GM23338 (cell line): Measurements from ENCODE around the gene RSBN1L. TPM values are rescaled to one million over a fixed set of nuclear protein-coding genes. Genes with fewer than 3 reads are reported as not detected.

ENCODE experiments used
- ATAC-seq: fragments of 200-7000 bp; cut with Tn5 transposase; 3 replicates; pipeline ENCODE4 v1.9.1; 2020
- DNase-seq: peaks from one replicate; pipeline ENCODE4 v3.0.0-alpha.2; 2015; ENCODE audit warnings: low spot score
- H2AFZ ChIP-seq: fragments of 200-600 bp; sonication (generic); 2 replicates; pipeline ENCODE4 v1.8.0; 2016; ENCODE audit warnings: antibody characterized with exemption, mild to moderate bottlenecking, moderate library complexity
- H3F3A ChIP-seq: fragments of 200-600 bp; sonication (generic); replicated peaks from 2 replicates; pipeline ENCODE4 v1.8.0; 2017; ENCODE audit warnings: antibody characterized with exemption, mixed run types, low read depth
- H3K27ac ChIP-seq: fragments of 200-600 bp; sonication (generic); 2 replicates; pipeline ENCODE4 v1.6.1; 2016; ENCODE audit warnings: low read depth
- H3K27me3 ChIP-seq: fragments of 200-600 bp; sonication (generic); 2 replicates; pipeline ENCODE4 v1.8.0; 2016; ENCODE audit warnings: mild to moderate bottlenecking, mixed run types, moderate library complexity; ENCODE audit not compliant: insufficient read depth
- H3K36me3 ChIP-seq: fragments of 200-600 bp; sonication (generic); 2 replicates; pipeline ENCODE4 v1.8.0; 2016; ENCODE audit warnings: mild to moderate bottlenecking; ENCODE audit not compliant: insufficient read depth
- H3K4me1 ChIP-seq: fragments of 200-600 bp; sonication (generic); 2 replicates; pipeline ENCODE4 v1.8.0; 2016; ENCODE audit warnings: mild to moderate bottlenecking, moderate library complexity; ENCODE audit not compliant: insufficient read depth
- H3K4me2 ChIP-seq: fragments of 200-600 bp; sonication (generic); 2 replicates; pipeline ENCODE4 v1.7.1; 2017; ENCODE audit warnings: mixed run types
- H3K4me3 ChIP-seq: fragments of 200-600 bp; sonication (generic); 2 replicates; pipeline ENCODE4 v1.6.1; 2016; ENCODE audit warnings: mixed run types
- H3K79me2 ChIP-seq: fragments of 200-600 bp; sonication (generic); replicated peaks from 2 replicates; pipeline ENCODE4 v1.8.0; 2017; ENCODE audit warnings: mild to moderate bottlenecking; ENCODE audit not compliant: insufficient read depth
- H3K9me2 ChIP-seq: fragments of 200-600 bp; sonication (generic); 2 replicates; pipeline ENCODE4 v1.8.0; 2017; ENCODE audit not compliant: insufficient read depth
- H4K20me1 ChIP-seq: fragments of 200-600 bp; sonication (generic); replicated peaks from 2 replicates; pipeline ENCODE4 v1.8.0; 2017; ENCODE audit warnings: mild to moderate bottlenecking; ENCODE audit not compliant: insufficient read depth
- H3K27ac Mint-ChIP-seq: 2 replicates; pipeline ENCODE4 v1.8.0; 2020; ENCODE audit warnings: inconsistent platforms, mild to moderate bottlenecking, moderate library complexity, mixed read lengths
- H3K27me3 Mint-ChIP-seq: 3 replicates; pipeline ENCODE4 v1.8.0; 2022; ENCODE audit warnings: low read depth, mild to moderate bottlenecking, moderate library complexity, mixed read lengths, inconsistent platforms; ENCODE audit not compliant: insufficient read depth, poor library complexity
- H3K36me3 Mint-ChIP-seq: 3 replicates; pipeline ENCODE4 v1.8.0; 2021; ENCODE audit warnings: low read depth, mild to moderate bottlenecking, inconsistent platforms, moderate library complexity, mixed read lengths
- H3K4me1 Mint-ChIP-seq: 3 replicates; pipeline ENCODE4 v1.8.0; 2020; ENCODE audit warnings: mild to moderate bottlenecking, inconsistent platforms, mixed read lengths
- H3K4me3 Mint-ChIP-seq: 3 replicates; pipeline ENCODE4 v1.8.0; 2021; ENCODE audit warnings: moderate library complexity, mild to moderate bottlenecking, inconsistent platforms, mixed read lengths
- H3K9me3 Mint-ChIP-seq: 3 replicates; pipeline ENCODE4 v1.8.0; 2020; ENCODE audit warnings: moderate library complexity, mild to moderate bottlenecking, inconsistent platforms, mixed read lengths
- CREB1 ChIP-seq: fragments of 250-450 bp; sonication (Bioruptor Pico); IDR thresholded peaks from 2 replicates; pipeline ENCODE4 v1.5.0; 2020; ENCODE audit warnings: low read depth, mild to moderate bottlenecking, moderate library complexity
- ETS1 ChIP-seq: IDR thresholded peaks from 2 replicates; pipeline ENCODE4 v1.6.1; 2016; ENCODE audit warnings: antibody characterized with exemption
- EZH2 ChIP-seq: fragments of 200-600 bp; sonication (generic); IDR thresholded peaks from one replicate; pipeline ENCODE4 v1.8.0; 2017; ENCODE audit warnings: antibody characterized with exemption, mild to moderate bottlenecking, low read depth; ENCODE audit not compliant: unreplicated experiment
- EZH2phosphoT487 ChIP-seq: fragments of 200-600 bp; sonication (generic); IDR thresholded peaks from one replicate; pipeline ENCODE4 v1.8.1; 2018; ENCODE audit warnings: antibody characterized with exemption; ENCODE audit not compliant: unreplicated experiment
- NANOG ChIP-seq: IDR thresholded peaks from 2 replicates; pipeline ENCODE4 v1.6.1; 2016; ENCODE audit warnings: antibody characterized with exemption, borderline replicate concordance
- POLR2AphosphoS5 ChIP-seq: IDR thresholded peaks from 2 replicates; pipeline ENCODE4 v1.6.1; 2016; ENCODE audit warnings: antibody characterized with exemption, low read depth
- REST ChIP-seq: IDR thresholded peaks from one replicate; pipeline ENCODE4 v1.6.1; 2018; ENCODE audit warnings: antibody characterized with exemption; ENCODE audit not compliant: unreplicated experiment
- STAT1 ChIP-seq: IDR thresholded peaks from one replicate; pipeline ENCODE4 v1.6.1; 2016; ENCODE audit warnings: antibody characterized with exemption; ENCODE audit not compliant: unreplicated experiment
- ZNF114 ChIP-seq: fragments of 250-450 bp; sonication (Bioruptor Pico); IDR thresholded peaks from 2 replicates; pipeline ENCODE4 v1.5.0; 2020; ENCODE audit warnings: mild to moderate bottlenecking, moderate library complexity
- ZNF462 ChIP-seq: fragments of 250-450 bp; sonication (Bioruptor Pico); IDR thresholded peaks from 2 replicates; pipeline ENCODE4 v1.5.0; 2020; ENCODE audit warnings: mild to moderate bottlenecking, moderate library complexity
- polyA plus RNA-seq: library from polyadenylated mRNA; unstranded; fragments of >200 nt; fragmentation: Nextera tagmentation; extraction: Ambion mirVana; gene quantifications from 2 replicates; pipeline ENCODE4 v1.2.1, GENCODE V29; 2016
- total RNA-seq: library from RNA; depleted of rRNA; stranded (reverse); fragments of >200 nt; shearing (Covaris generic); gene quantifications from 2 replicates; pipeline ENCODE4 v1.2.3, GENCODE V29; 2014

Gene RSBN1L
- total and polyA plus RNA-seq, 2 experiments from 2014 or later, result 9.7 to 19.7 TPM

- TF ChIP-seq ZNF462 (CRISPR knock-in tag), result no peak
- no peak for TF ChIP-seq EZH2
- TF ChIP-seq ZNF114 (CRISPR knock-in tag), result no peak
- no peak for TF ChIP-seq ETS1
- TF ChIP-seq NANOG, result no peak
- TF ChIP-seq POLR2AphosphoS5, result no peak
- TF ChIP-seq STAT1, result no peak
- no peak for TF ChIP-seq CREB1 (CRISPR knock-in tag)
These were observed 40.9 kb upstream of the RSBN1L start (continued) for GRCh38 chr7:77655356-77655755.

GRCh38 chr7:77655836-77656455, 40.3 kb upstream of the RSBN1L start:
- no peaks in the 10 kb centered on the region for H3K9me3 Mint-ChIP-seq
- no peaks in the 10 kb centered on the region for H3K27me3 ChIP-seq
- no peaks in the 10 kb centered on the region for H4K20me1 ChIP-seq
- H3K27ac Mint-ChIP-seq, result no peak overlapping the region
- H3K4me2 ChIP-seq, result no peak overlapping the region
- peaks cover 18% of the 10 kb centered on the region; the same call in 2 of the 3 replicates for H3K36me3 Mint-ChIP-seq
- no peaks in the 10 kb centered on the region for H3K4me1 ChIP-seq
- H3K27ac ChIP-seq, result no peak overlapping the region
- H3K36me3 ChIP-seq, result peaks cover 10% of the 10 kb centered on the region; the same call in 1 of the 2 replicates
- no peaks in the 10 kb centered on the region for H3K9me2 ChIP-seq
- H3F3A ChIP-seq, result no peaks in the 10 kb centered on the region
- ATAC-seq, result no peak
- H3K4me1 Mint-ChIP-seq, result no peaks in the 10 kb centered on the region
- H3K4me3 Mint-ChIP-seq, result no peak overlapping the region
- TF ChIP-seq REST (no peak), EZH2 (no peak), NANOG (no peak), EZH2phosphoT487 (no peak)
- peaks cover 2% of the 10 kb centered on the region for H3K27me3 Mint-ChIP-seq
- H3K4me3 ChIP-seq, result no peak overlapping the region
- no peak for DNase-seq
- H3K79me2 ChIP-seq, result no peaks in the 10 kb centered on the region
- no peak overlapping the region for H2AFZ ChIP-seq
